HCT116 (cell line): ENCODE results near the gene EMILIN2. TPM values are rescaled to one million over a fixed set of nuclear protein-coding genes. Genes with fewer than 3 reads are reported as not detected.

Experiments used
- ATAC-seq: fragments of 200-7000 bp; cut with Tn5 transposase; 2 replicates; pipeline ENCODE4 v1.9.1; 2020; ENCODE audit warnings: mild to moderate bottlenecking, moderate library complexity
- BruUV-seq: library from RNA; stranded (reverse); fragments of 400-500 nt; replicated peaks from 2 replicates; lab custom pipeline; 2021; lab: Mats Ljungman, UMichigan
- CTCF ChIA-PET: fragments of 300-600 bp; sonication (Branson Sonifier 250); formaldehyde crosslinking; loops from one replicate; lab custom pipeline; 2021; ENCODE audit warnings: antibody characterized with exemption; lab: Charles Lee
- POLR2A ChIA-PET: fragments of 300-600, 350-600 bp; sonication (Branson Sonifier 250); formaldehyde crosslinking; loops from one replicate; lab custom pipeline; 2021; ENCODE audit warnings: antibody characterized with exemption; lab: Charles Lee
- RAD21 ChIA-PET, 2 experiments: fragments of 300-600 bp; sonication (Branson Sonifier 250); formaldehyde crosslinking; loops; one replicate each; lab custom pipeline; 2023; ENCODE audit warnings: low total read pairs in 2 of 2; ENCODE audit not compliant: uncharacterized antibody in 2 of 2, unreplicated experiment in 2 of 2, low non-redundant PET in 1 of 2; lab: Charles Lee
- DNase-seq: peaks from one replicate; pipeline ENCODE4 v3.0.0-alpha.2; 2010; ENCODE audit warnings: low read depth, low spot score
- H2AFZ ChIP-seq: fragments of 200-600 bp; shearing (Covaris generic), sonication (generic); 2 replicates; pipeline ENCODE4 v1.6.1; 2017; ENCODE audit warnings: low read depth, mixed run types, mixed read lengths, antibody characterized with exemption, low read length; ENCODE audit not compliant: poor library complexity, severe bottlenecking
- H3K27ac ChIP-seq: 2 replicates; pipeline ENCODE4 v1.5.1; 2012; ENCODE audit warnings: low read depth, low read length
- H3K27me3 ChIP-seq: fragments of 200-600 bp; sonication (generic); 2 replicates; pipeline ENCODE4 v1.6.1; 2016; ENCODE audit warnings: mixed run types, low read length, mixed read lengths; ENCODE audit not compliant: insufficient read depth
- H3K36me3 ChIP-seq, 2 experiments: fragments of 200-500 bp in 1 of 2; fragments of 200-600 bp in 1 of 2; sonication (Bioruptor generic) in 1 of 2; sonication (generic) in 1 of 2; 2 replicates each; pipeline versions ENCODE4 v1.5.1 to v1.6.1; 2014 to 2016; ENCODE audit warnings: low read length in 2 of 2, inconsistent platforms in 1 of 2, mixed read lengths in 1 of 2, mixed run types in 1 of 2; ENCODE audit not compliant: insufficient read depth in 2 of 2, control insufficient read depth in 1 of 2
- H3K4me1 ChIP-seq, 2 experiments: fragments of 200-600 bp in 1 of 2; sonication (generic) in 1 of 2; 2 replicates each; pipeline versions ENCODE4 v1.5.1 to v1.6.1; 2012 to 2017; ENCODE audit warnings: low read length in 2 of 2, inconsistent platforms in 1 of 2, mild to moderate bottlenecking in 1 of 2, mixed read lengths in 1 of 2, mixed run types in 1 of 2, moderate library complexity in 1 of 2; ENCODE audit not compliant: insufficient read depth in 2 of 2, control insufficient read depth in 1 of 2
- H3K4me2 ChIP-seq: fragments of 200-600 bp; sonication (generic); 2 replicates; pipeline ENCODE4 v1.6.1; 2017; ENCODE audit warnings: mixed run types, low read length, mixed read lengths
- H3K4me3 ChIP-seq, 2 experiments: fragments of 200-600 bp in 1 of 2; sonication (generic) in 1 of 2; replicated peaks in 1 of 2; 2 replicates each; pipeline ENCODE4 v1.5.1; 2011 to 2016; ENCODE audit warnings: low read length in 2 of 2, control low read depth in 1 of 2, low read depth in 1 of 2, mild to moderate bottlenecking in 1 of 2, mixed read lengths in 1 of 2, mixed run types in 1 of 2
- H3K79me2 ChIP-seq: fragments of 200-600 bp; sonication (generic); 2 replicates; pipeline ENCODE4 v1.6.1; 2017; ENCODE audit warnings: mild to moderate bottlenecking, mixed run types, low read length, moderate library complexity, mixed read lengths; ENCODE audit not compliant: insufficient read depth
- H3K9ac ChIP-seq: fragments of 200-600 bp; sonication (generic); 2 replicates; pipeline ENCODE4 v1.6.1; 2016; ENCODE audit warnings: low read length, mixed read lengths
- H3K9me2 ChIP-seq: fragments of 200-600 bp; sonication (generic), shearing (Covaris generic); 2 replicates; pipeline ENCODE4 v1.6.1; 2017; ENCODE audit warnings: mixed run types, mild to moderate bottlenecking, moderate library complexity; ENCODE audit not compliant: insufficient read depth
- H3K9me3 ChIP-seq, 2 experiments: fragments of 200-500 bp in 1 of 2; fragments of 200-600 bp in 1 of 2; sonication (Bioruptor generic) in 1 of 2; sonication (generic) in 1 of 2; 2 replicates each; pipeline ENCODE4 v1.6.1; 2014 to 2017; ENCODE audit warnings: low read length in 2 of 2, mixed read lengths in 2 of 2, inconsistent platforms in 1 of 2, low read depth in 1 of 2, mild to moderate bottlenecking in 1 of 2, mixed run types in 1 of 2, moderate library complexity in 1 of 2; ENCODE audit not compliant: control insufficient read depth in 1 of 2, insufficient read depth in 1 of 2
- H4K20me1 ChIP-seq: fragments of 200-600 bp; sonication (generic), shearing (Covaris generic); 2 replicates; pipeline ENCODE4 v1.6.1; 2017; ENCODE audit warnings: mixed run types, mild to moderate bottlenecking, moderate library complexity; ENCODE audit not compliant: insufficient read depth
- CEBPB ChIP-seq: IDR thresholded peaks from 2 replicates; pipeline ENCODE4 v1.6.1; 2012; ENCODE audit warnings: low read depth
- EZH2 ChIP-seq: fragments of 200-600 bp; sonication (generic); IDR thresholded peaks from 2 replicates; pipeline ENCODE4 v1.6.1; 2017; ENCODE audit warnings: antibody characterized with exemption, mixed run types
- EZH2phosphoT487 ChIP-seq: fragments of 200-600 bp; IDR thresholded peaks from 2 replicates; pipeline ENCODE4 v1.6.1; 2018; ENCODE audit warnings: antibody characterized with exemption, borderline replicate concordance
- FOSL1 ChIP-seq: IDR thresholded peaks from 2 replicates; pipeline ENCODE4 v1.6.1; 2012; ENCODE audit warnings: low read depth
- JUND ChIP-seq: IDR thresholded peaks from 2 replicates; pipeline ENCODE4 v1.6.1; 2012
- MAX ChIP-seq: IDR thresholded peaks from 2 replicates; pipeline ENCODE4 v1.6.1; 2012
- POLR2A ChIP-seq: IDR thresholded peaks from 2 replicates; pipeline ENCODE4 v1.7.0; 2011; ENCODE audit warnings: borderline replicate concordance; ENCODE audit not compliant: insufficient read depth, insufficient read length; ENCODE audit errors: extremely low read depth
- POLR2AphosphoS5 ChIP-seq: IDR thresholded peaks from 2 replicates; pipeline ENCODE4 v1.6.1; 2011; ENCODE audit warnings: mild to moderate bottlenecking, low read depth, low read length, moderate library complexity
- RAD21 ChIP-seq: IDR thresholded peaks from 2 replicates; pipeline ENCODE4 v1.6.1; 2012; ENCODE audit warnings: low read depth, mild to moderate bottlenecking
- SIN3A ChIP-seq: IDR thresholded peaks from 2 replicates; pipeline ENCODE4 v1.6.1; 2012; ENCODE audit warnings: low read depth
- SP1 ChIP-seq: IDR thresholded peaks from 2 replicates; pipeline ENCODE4 v1.6.1; 2012; ENCODE audit warnings: low read depth
- SRF ChIP-seq: IDR thresholded peaks from 2 replicates; pipeline ENCODE4 v1.6.1; 2012; ENCODE audit warnings: low read depth
- TCF7L2 ChIP-seq: IDR thresholded peaks from 2 replicates; pipeline ENCODE4 v1.7.0; 2011; ENCODE audit warnings: borderline replicate concordance, inconsistent platforms; ENCODE audit not compliant: insufficient read depth, insufficient read length; ENCODE audit errors: extremely low read depth
- ZNF274 ChIP-seq: fragments of 200-500 bp; sonication (Bioruptor generic); IDR thresholded peaks from 2 replicates; pipeline ENCODE4 v1.6.1; 2014; ENCODE audit warnings: mild to moderate bottlenecking, low read depth, low read length, inconsistent platforms
- intact Hi-C: fragments of 100-400 bp; cut with micrococcal nuclease; formaldehyde crosslinking; loops from 2 replicates; pipeline ENCODE4 v1.10.0; 2022
- total RNA-seq: library from RNA; stranded (reverse); gene quantifications from one replicate; pipeline ENCODE4 v1.2.1, GENCODE V29; 2021; ENCODE audit not compliant: unreplicated experiment
- TF ChIP-seq, protein P1 (sequence below): IDR thresholded peaks from 2 replicates; pipeline ENCODE4 v1.6.1; 2012; ENCODE audit warnings: low read depth
- TF ChIP-seq, protein P2 (sequence below): IDR thresholded peaks from 2 replicates; pipeline ENCODE4 v1.6.1; 2011; ENCODE audit warnings: mild to moderate bottlenecking, low read length, moderate library complexity; ENCODE audit not compliant: insufficient replicate concordance; ENCODE audit errors: extremely low read depth

Gene EMILIN2
- total RNA-seq, 1 experiment from 2014 or later, result 23.4 TPM

DNA sequence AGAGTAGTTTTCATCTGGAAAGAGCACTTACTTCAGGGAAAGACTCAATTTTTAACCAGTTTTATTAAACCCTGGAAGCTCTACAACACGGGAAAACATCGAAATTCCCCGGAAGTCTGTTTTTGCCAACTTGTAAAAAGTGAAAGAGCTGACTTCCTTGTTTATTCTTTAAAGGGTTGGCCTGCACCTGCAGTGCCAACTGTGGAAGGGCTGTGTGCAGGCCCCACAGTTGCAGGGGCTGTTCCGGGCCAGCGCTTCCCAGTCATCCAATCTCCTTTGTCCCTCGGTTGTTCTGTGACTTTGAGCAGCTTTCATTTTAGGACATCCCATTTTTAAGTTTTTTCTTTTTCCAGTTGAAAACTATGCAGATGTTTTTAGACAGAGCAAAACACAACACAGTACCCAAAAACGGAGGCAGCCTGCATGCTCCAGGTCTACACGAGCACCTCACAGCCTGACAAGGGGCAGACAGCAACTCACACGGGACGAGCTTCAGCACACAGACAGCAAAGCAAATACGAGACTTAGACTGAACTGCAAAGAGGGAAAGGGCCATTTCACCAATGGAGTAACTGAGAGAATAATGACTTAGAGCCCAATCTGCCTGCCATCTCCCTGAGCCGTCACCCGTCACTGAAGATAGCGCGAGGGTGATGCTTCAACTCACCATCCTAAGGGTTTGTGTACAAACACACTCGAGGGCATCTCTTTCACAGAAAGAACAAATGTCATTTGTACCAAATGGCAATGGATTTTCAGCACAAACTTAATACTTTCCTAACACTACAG is 70.6 kb downstream of the EMILIN2 start:
- H3K4me3 ChIP-seq, result no peak overlapping the region
- H3K9me2 ChIP-seq, result no peaks in the 10 kb centered on the region
- ATAC-seq (no peak), DNase-seq (no peak)
- POLR2A ChIA-PET, result no interaction called here
- TF ChIP-seq SP1 (no peak), SIN3A (no peak), SRF (no peak), TCF7L2 (no peak), POLR2A (no peak), RAD21 (no peak), ZNF274 (no peak), FOSL1 (no peak), JUND (no peak), POLR2AphosphoS5 (no peak), EZH2 (no peak), CEBPB (no peak), EZH2phosphoT487 (no peak), MAX (no peak)
- TF ChIP-seq, protein P1, sequence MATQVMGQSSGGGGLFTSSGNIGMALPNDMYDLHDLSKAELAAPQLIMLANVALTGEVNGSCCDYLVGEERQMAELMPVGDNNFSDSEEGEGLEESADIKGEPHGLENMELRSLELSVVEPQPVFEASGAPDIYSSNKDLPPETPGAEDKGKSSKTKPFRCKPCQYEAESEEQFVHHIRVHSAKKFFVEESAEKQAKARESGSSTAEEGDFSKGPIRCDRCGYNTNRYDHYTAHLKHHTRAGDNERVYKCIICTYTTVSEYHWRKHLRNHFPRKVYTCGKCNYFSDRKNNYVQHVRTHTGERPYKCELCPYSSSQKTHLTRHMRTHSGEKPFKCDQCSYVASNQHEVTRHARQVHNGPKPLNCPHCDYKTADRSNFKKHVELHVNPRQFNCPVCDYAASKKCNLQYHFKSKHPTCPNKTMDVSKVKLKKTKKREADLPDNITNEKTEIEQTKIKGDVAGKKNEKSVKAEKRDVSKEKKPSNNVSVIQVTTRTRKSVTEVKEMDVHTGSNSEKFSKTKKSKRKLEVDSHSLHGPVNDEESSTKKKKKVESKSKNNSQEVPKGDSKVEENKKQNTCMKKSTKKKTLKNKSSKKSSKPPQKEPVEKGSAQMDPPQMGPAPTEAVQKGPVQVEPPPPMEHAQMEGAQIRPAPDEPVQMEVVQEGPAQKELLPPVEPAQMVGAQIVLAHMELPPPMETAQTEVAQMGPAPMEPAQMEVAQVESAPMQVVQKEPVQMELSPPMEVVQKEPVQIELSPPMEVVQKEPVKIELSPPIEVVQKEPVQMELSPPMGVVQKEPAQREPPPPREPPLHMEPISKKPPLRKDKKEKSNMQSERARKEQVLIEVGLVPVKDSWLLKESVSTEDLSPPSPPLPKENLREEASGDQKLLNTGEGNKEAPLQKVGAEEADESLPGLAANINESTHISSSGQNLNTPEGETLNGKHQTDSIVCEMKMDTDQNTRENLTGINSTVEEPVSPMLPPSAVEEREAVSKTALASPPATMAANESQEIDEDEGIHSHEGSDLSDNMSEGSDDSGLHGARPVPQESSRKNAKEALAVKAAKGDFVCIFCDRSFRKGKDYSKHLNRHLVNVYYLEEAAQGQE, result no peak
- TF ChIP-seq, protein P2, sequence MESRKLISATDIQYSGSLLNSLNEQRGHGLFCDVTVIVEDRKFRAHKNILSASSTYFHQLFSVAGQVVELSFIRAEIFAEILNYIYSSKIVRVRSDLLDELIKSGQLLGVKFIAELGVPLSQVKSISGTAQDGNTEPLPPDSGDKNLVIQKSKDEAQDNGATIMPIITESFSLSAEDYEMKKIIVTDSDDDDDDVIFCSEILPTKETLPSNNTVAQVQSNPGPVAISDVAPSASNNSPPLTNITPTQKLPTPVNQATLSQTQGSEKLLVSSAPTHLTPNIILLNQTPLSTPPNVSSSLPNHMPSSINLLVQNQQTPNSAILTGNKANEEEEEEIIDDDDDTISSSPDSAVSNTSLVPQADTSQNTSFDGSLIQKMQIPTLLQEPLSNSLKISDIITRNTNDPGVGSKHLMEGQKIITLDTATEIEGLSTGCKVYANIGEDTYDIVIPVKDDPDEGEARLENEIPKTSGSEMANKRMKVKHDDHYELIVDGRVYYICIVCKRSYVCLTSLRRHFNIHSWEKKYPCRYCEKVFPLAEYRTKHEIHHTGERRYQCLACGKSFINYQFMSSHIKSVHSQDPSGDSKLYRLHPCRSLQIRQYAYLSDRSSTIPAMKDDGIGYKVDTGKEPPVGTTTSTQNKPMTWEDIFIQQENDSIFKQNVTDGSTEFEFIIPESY, result no peak
- H4K20me1 ChIP-seq, result no peaks in the 10 kb centered on the region
- no peak overlapping the region for H3K4me2 ChIP-seq
- no peak overlapping the region for H3K9ac ChIP-seq
- H3K9me3 ChIP-seq, result no peaks in the 10 kb centered on the region
- no TSS peak for BruUV-seq
- peaks cover 9 to 10% of the 10 kb centered on the region in 2 experiments; a peak in 3 of 4 replicates for H3K36me3 ChIP-seq
- H3K27ac ChIP-seq, result no peak overlapping the region
- no peak overlapping the region for H2AFZ ChIP-seq
- intact Hi-C loops, result no loop called here
- H3K4me1 ChIP-seq, result no peaks in the 10 kb centered on the region
- CTCF ChIA-PET, result interaction anchor here (1.7 kb wide), 1 partner anchor 329 kb away, joined by 6 read pairs; the partner anchor contains the start of gene MYL12A
- H3K79me2 ChIP-seq, result no peaks in the 10 kb centered on the region
- RAD21 ChIA-PET, result no interaction called here
- no peaks in the 10 kb centered on the region for H3K27me3 ChIP-seq
